HEK293T (cell line): ENCODE data around the gene SULT6B1.
"Not testable (repeated sequence)": the region's sequence is repeated elsewhere in the genome, so short reads cannot be mapped to it uniquely, and the experiment has no call there.

ENCODE experiments used
- BHLHE40 ChIP-seq: fragments of 450-650 bp; IDR thresholded peaks from 2 replicates; pipeline ENCODE4 v1.6.1; 2016; ENCODE audit warnings: mild to moderate bottlenecking, moderate library complexity, borderline replicate concordance
- FOXA1 ChIP-seq: fragments of 450-650 bp; IDR thresholded peaks from 2 replicates; pipeline ENCODE4 v1.6.1; 2016; ENCODE audit warnings: mild to moderate bottlenecking
- FOXK2 ChIP-seq: fragments of 450-650 bp; IDR thresholded peaks from 2 replicates; pipeline ENCODE4 v1.6.1; 2016; ENCODE audit warnings: mild to moderate bottlenecking
- NFRKB ChIP-seq: fragments of 450-650 bp; IDR thresholded peaks from 2 replicates; pipeline ENCODE4 v1.6.1; 2016; ENCODE audit warnings: mild to moderate bottlenecking, moderate library complexity
- SP1 ChIP-seq: fragments of 450-650 bp; IDR thresholded peaks from 2 replicates; pipeline ENCODE4 v1.6.1; 2017
- SUZ12 ChIP-seq: fragments of 450-650 bp; IDR thresholded peaks from 2 replicates; pipeline ENCODE4 v1.6.1; 2016; ENCODE audit warnings: mild to moderate bottlenecking

DNA sequence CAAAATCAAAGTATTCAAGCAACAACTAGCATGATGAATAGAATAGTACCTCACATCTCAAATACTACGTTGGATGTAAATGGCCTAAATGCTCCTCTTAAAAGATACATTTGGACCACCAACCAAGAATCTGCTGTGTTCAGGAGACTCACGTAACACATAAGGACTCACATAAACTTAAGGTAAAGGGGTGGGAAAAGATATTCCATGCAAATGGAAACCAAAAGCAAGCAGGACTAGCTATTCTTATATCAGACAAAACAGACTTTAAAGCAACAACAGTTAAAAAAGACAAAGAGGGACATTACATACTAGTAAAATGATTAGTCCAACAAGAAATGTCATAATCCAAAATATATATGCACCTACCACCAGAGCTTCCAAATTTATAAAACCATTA is 18.3 kb upstream of the SULT6B1 start:
- TF ChIP-seq SUZ12, NFRKB, FOXA1, FOXK2, BHLHE40, SP1: not testable (repeated sequence)
